GM21825 (cell line): ENCODE results near the gene ACOT12.
"Not testable (repeated sequence)": the region's sequence is repeated elsewhere in the genome, so short reads cannot be mapped to it uniquely, and the experiment has no call there.

Experiments
- ATAC-seq: cut with Tn5 transposase; IDR thresholded peaks from one replicate; pipeline ENCODE4 v1.9.1; 2021; ENCODE audit warnings: mild to moderate bottlenecking, moderate library complexity; ENCODE audit not compliant: unreplicated experiment

Gene ACOT12

DNA sequence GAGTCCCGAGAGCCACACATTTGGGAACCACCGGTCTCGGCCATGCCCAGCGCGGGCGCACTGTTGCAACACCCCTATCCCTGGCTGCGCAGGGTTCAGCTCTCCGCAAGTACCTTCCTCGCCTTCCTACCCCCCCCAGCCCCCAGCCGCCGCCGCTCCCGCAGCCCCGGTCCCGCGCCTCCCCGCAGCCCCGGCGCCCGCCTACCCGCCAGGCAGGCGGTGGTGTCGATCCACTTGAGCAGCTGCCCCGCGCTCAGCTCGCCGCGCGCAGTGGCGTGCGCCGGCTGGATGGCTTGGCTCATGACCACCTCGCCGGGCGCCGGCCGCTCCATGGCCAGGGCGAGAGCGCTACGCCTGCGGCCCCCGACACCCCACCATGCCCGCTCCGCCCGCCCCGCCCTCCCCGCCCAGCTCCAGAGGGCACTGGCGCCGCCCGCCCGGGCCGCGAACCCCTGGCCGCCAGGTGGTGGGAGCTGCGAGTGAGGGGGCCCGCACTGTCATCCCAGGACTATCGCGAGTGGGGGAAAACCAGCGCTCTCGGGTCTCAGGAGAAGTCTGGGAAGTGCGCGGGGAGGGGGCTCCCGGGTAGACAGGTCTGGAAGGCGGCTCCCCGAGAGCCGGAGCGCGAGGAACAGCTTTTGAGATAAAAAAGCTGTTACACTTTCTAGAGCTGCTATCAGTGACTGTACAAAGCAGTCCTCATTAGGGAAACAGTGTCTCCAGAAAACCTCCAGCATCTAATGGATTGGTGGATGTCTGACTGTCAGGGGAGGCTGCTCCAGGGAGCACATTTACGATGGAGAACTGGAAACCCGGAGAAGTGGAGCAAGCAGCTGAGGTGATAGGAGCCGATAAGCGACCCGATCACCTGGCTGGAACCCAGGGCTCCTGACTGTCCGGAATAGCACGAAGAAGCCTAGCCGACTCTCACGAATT is at the start of gene ACOT12:
Gene ACOT12 (minus strand): TSS at position 352 of the 936 bp plus-strand sequence. CDS start 20 bp downstream, at position 332.
- ATAC-seq: no peak

DNA sequence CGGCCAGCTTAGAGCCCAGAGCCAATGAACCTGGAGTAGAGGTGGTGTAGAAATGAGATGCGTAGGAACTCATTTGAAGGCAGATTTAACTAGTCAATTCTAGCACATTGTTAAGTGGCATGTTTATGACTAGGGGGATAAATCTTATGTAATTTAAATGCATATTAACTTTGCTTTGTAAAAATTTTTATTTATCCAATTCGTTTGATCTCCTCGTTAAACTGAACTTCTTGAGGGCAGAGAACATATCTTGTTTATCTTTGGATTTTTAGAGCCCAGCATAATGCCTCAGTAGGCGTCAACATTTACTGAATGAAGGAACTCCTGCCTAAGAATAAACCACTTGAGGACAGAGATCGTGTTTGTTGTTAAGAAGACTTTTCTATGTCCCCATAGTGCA is 41.1 kb upstream of the ACOT12 start:
- no peak for ATAC-seq

DNA sequence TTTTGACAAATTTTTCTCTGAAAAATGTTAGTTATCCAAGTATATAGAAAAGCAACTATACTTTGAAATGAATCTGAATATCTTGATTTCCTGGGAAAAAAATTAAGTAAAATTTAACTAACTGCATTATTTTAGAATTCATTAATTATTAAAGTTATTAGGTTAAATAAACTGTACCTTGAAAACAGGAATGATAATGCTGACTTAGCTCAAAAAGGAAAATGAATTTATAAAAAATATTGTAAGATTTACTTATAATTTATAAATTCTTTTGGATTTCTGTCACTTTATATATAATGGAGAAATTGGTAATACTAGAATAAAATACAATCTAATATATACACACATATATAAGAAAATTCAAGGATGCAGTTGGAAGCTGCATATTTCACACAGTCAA is 36.1 kb upstream of the ACOT12 start:
- ATAC-seq: no peak

- ATAC-seq: no peak
These were observed 35.4 kb upstream of the ACOT12 start for GRCh38 chr5:81429363-81429762.

- no peak for ATAC-seq
These were observed 34.9 kb upstream of the ACOT12 start for GRCh38 chr5:81428861-81429260.

DNA sequence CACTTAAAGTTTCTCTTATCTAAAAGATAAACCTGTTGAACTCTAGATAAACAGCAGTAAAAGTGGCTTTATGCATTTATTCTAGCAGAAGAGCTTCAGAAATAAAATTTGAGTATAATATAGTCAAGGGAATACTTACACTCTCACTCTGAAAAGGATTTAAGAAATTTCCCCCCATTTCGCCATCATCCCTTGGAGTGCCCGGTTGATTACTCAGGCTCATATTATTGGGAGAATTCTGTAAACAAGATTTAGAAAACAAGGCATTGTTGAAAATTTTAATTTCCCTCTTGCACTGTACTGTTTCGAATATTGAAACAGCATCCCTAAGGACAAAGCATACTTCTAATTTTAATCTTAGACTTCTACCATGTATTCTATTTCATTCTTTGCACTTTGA is 34.5 kb upstream of the ACOT12 start:
- no peak for ATAC-seq

- no peak for ATAC-seq
These were observed 33.6 kb upstream of the ACOT12 start for GRCh38 chr5:81427566-81427965.

DNA sequence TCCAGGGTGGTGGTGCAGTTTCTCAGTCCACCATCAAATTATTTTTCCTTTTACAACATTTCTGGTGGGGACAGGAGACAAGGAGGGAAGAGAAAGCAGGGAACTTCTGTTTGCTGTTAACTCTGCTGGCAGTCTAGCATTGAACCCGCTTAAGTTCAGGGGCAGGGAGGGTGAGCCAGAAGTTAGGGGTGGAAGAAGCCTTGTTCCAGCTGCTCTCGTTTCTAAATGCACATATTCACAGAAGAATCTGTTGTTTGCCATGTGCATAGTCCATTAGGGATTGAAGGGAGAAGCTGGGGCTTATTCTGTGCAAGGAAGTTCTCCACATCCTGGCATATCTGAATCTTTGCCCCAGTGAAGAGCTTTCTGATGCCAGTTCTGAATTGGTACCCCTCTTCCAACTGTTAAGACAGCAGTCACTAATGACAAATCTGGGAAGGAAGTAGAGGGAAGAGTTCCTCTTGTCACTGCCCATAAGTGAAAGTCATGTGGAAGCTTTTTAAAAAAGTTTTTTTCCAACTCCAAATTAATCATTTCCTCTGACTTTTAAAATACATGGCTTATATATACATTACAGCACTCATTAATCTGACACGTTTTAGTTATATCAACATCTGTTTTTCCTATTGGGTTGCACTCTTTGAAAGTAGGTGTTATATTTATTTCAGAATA is 32.6 kb upstream of the ACOT12 start:
- no peak for ATAC-seq

- ATAC-seq: no peak
These were observed 31.6 kb upstream of the ACOT12 start for GRCh38 chr5:81425569-81425968.

DNA sequence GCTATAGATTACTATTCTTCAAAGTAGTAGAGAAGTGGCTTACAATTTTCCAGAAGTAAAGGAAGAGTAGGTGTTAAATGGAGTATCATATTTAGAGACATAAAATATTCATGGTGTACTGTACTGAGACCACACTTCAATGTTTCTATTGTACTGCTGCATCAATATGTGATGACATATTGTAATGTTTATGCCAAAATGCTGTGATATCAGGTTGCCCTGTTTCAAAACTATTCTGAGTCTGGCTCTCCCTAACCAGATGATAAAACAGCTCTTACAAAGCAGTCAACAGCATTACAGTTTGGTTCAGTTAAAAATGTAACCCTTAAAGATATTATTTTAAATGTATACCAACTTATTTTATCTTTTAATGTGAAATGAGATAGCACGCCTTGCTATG is 30.8 kb upstream of the ACOT12 start:
- ATAC-seq: no peak

DNA sequence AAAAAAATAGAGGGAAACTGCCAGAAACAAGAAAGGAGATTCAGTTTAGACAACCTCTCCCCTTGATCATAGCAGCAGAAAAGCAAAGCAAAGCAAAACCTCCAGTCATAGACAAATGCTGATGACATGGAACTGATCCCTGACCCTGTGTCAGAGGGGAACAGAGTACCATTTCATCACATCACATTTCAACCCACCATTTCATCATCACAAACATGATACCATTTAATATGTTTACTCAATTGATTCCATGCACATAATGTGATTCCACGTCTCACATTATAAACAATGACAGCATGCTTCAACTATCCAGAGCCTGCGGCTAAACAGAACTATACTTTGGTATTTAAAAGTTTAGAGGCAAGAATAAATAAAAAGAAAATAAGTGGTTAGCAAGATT is 28.7 kb upstream of the ACOT12 start:
- no peak for ATAC-seq

- ATAC-seq: no peak
These were observed 26.2 kb upstream of the ACOT12 start for GRCh38 chr5:81420039-81420667.

GRCh38 chr5:81418606-81419005 is 24.7 kb upstream of the ACOT12 start:
- no peak for ATAC-seq

DNA sequence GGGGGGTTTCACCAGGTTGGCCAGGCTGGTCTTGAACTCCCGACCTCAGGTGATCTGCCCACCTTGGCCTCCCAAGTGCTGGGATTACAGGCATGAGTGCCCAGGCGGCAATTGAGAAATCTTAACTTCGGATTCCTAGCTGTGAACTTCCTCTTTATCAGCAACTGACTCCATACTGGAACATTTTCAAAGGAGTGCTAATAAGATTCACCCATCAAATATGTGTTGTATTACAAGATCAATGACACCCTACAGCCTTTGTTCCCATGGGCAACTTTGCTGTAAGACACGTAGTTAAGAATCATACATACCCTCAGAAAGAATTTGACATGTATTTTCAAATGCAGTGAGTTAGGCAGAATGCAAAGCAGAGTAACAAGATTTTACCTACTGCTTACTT is 23.1 kb upstream of the ACOT12 start:
- ATAC-seq: no peak

GRCh38 chr5:81409896-81410295 is 16.0 kb upstream of the ACOT12 start:
- ATAC-seq: no peak

DNA sequence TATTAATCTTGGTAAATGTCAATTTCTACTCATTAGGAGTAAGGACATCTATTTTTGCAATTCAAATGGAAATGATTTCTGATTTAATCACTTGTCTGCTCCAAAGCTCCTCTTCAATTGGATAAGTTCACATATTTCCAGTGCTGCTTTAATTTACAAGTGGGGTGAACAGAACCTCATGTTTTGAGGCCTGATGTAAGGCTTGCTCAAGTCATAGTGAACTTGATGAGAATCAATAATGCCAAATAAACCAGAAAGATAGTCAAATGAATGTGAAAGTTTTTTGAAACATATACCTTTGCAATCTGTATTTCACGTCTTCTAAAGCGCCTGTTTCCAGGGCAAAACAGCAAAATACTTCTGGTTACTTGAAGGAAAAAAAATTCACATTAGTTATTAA is 15.4 kb upstream of the ACOT12 start:
- ATAC-seq: no peak

DNA sequence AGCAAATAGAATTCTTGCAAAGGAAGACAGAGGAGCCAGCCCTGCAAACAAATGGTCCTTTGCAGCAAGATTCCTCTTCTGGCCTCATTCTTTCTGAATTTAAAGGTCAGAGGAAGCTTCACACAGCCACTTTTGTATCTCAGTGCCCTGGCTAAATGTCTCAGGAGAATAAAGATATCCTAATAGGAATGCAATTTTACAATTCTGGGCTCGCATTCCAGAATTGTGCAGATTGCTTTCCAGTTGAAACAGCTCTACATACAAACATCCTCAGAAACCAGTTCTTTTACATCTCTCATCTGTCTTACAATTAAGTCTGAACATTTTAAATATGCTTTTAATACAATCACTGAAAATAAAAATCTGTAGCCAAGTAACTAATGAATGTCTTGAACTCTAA is 14.6 kb upstream of the ACOT12 start:
- ATAC-seq: no peak

GRCh38 chr5:81407811-81408210 is 13.9 kb upstream of the ACOT12 start:
- not testable (repeated sequence) for ATAC-seq

GRCh38 chr5:81405126-81405891 is 11.4 kb upstream of the ACOT12 start:
- no peak for ATAC-seq

DNA sequence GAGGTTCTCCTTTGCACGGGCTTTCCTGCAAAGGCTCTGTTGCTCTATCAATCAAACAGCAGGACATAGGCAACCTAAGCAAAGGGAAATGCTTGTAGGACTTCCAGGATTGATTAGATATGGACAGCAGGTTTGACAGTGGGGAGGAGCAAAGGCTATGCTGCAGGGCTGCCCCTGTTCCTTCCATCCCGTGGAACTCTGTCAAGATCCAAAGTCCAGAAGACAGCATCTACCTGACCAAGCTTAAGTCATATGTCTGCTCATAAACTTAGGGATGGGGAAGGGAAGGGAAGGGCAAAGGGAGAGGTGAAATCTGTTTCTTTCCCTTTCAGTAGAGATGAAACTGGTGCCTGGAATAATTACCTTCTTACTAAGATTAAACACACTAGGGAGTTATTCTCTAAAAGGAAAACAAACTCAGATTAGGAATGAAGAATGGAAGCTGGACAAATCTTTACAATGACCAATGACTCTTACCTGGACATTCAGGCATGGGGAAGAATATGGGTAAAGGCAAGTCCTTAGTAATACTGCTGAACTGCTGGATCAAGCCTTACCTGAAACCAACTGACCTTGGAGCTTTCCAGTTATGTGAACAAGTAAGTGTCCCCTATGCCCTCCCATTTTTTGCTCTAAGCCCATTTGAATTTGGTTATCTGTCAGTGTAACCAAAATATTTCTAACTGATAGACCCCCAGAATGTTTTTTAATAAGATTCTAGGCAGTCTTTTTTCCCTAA is 8.4 kb upstream of the ACOT12 start:
- no peak for ATAC-seq
